Measurements from ENCODE around the gene ROCK1. TPM values are rescaled to one million over a fixed set of nuclear protein-coding genes. Genes with fewer than 3 reads are reported as not detected.

ROCK1 gene
- total RNA-seq, 1 experiment from 2014 or later: 13.8 TPM

Other genes starting within 250 kb of the ROCK1 start
- 1.7 and 5.7 TPM in 2 replicates for gene GREB1L, start 130.4 kb upstream of the ROCK1 start, total RNA-seq (2014; rRNA removed; shearing (Covaris generic))